ENCODE results near the gene TP53I11. TPM values are rescaled to one million over a fixed set of nuclear protein-coding genes. Genes with fewer than 3 reads are reported as not detected.

Gene TP53I11
- total RNA-seq, 1 experiment from 2014 or later = 94.2 TPM

- no peak overlapping the region for H2BK20ac ChIP-seq (ENCODE audit: low read depth, low read length, poor library complexity, severe bottlenecking)
- no peaks in the 10 kb centered on the region for H4K20me1 ChIP-seq (ENCODE audit: control insufficient read depth, insufficient read depth, insufficient read length)
- no peaks in the 10 kb centered on the region for H3K27me3 ChIP-seq (ENCODE audit: insufficient read depth, low read length)
- H4K91ac ChIP-seq (ENCODE audit: insufficient read length, low read depth, low read length) = no peak overlapping the region
- H3K9ac ChIP-seq (ENCODE audit: extremely low read depth, insufficient read length, low read length) = no peak overlapping the region
- no peak overlapping the region for H2BK5ac ChIP-seq (ENCODE audit: insufficient read length, low read length)
- H3T11ph ChIP-seq (ENCODE audit: low read length) = no peak overlapping the region
- H4K8ac ChIP-seq (replicated peaks; ENCODE audit: insufficient read length, low read depth, low read length) = no peak overlapping the region
- no peak overlapping the region for H3K18ac ChIP-seq (ENCODE audit: insufficient read length, low read depth, low read length)
- no CpG with 5 or more reads among the region's 10 CpGs for WGBS (ENCODE audit: extremely low coverage, insufficient read length, low lambda C conversion rate)
- Mint-ChIP-seq H3K27me3 (ENCODE audit: low read depth) (peaks cover 10% of the 10 kb centered on the region), H3K27ac (peak overlapping the region in 1 of 3 experiments; percentile 33; a peak in 1 of 7 replicates), H3K4me3 (no peak overlapping the region), H3K4me1 (peaks cover 22 to 31% of the 10 kb centered on the region in 2 experiments), H3K36me3 (ENCODE audit: insufficient read depth in 1 of 3, low read depth in 3 of 3) (no peaks in the 10 kb centered on the region), H3K9me3 (no peaks in the 10 kb centered on the region)
- no peaks in the 10 kb centered on the region for H3K23me2 ChIP-seq (ENCODE audit: insufficient read length, low read depth, low read length, poor library complexity, severe bottlenecking)
- H3K79me1 ChIP-seq (ENCODE audit: insufficient read depth, low read depth, low read length, poor library complexity, severe bottlenecking) = no peaks in the 10 kb centered on the region
- no peak overlapping the region for H2BK15ac ChIP-seq (ENCODE audit: low read depth, low read length)
- no peak overlapping the region for H2AFZ ChIP-seq (ENCODE audit: low read length)
- H2BK120ac ChIP-seq (ENCODE audit: low read depth, low read length, poor library complexity, severe bottlenecking) = no peak overlapping the region
- no peaks in the 10 kb centered on the region for H3K9me3 ChIP-seq (ENCODE audit: control insufficient read depth, low read depth, low read length)
- no peak overlapping the region for H2BK12ac ChIP-seq (ENCODE audit: insufficient read length, low read depth, low read length)
- no peak overlapping the region for H3K56ac ChIP-seq (ENCODE audit: insufficient read length, low read depth, low read length)
- no peak overlapping the region for H4K5ac ChIP-seq (ENCODE audit: insufficient read length, low read depth, low read length)
- TF ChIP-seq, protein P1, sequence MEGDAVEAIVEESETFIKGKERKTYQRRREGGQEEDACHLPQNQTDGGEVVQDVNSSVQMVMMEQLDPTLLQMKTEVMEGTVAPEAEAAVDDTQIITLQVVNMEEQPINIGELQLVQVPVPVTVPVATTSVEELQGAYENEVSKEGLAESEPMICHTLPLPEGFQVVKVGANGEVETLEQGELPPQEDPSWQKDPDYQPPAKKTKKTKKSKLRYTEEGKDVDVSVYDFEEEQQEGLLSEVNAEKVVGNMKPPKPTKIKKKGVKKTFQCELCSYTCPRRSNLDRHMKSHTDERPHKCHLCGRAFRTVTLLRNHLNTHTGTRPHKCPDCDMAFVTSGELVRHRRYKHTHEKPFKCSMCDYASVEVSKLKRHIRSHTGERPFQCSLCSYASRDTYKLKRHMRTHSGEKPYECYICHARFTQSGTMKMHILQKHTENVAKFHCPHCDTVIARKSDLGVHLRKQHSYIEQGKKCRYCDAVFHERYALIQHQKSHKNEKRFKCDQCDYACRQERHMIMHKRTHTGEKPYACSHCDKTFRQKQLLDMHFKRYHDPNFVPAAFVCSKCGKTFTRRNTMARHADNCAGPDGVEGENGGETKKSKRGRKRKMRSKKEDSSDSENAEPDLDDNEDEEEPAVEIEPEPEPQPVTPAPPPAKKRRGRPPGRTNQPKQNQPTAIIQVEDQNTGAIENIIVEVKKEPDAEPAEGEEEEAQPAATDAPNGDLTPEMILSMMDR (conservative IDR thresholded peaks at IDR 0.05) = no peak
- no peak overlapping the region for H3K23ac ChIP-seq (ENCODE audit: insufficient read length, low read depth, low read length)
- no peak overlapping the region for H3K4me2 ChIP-seq (ENCODE audit: insufficient read depth, insufficient read length, low read length)
- no peak overlapping the region for H2AK5ac ChIP-seq (ENCODE audit: insufficient read length, low read length)
- H3K4ac ChIP-seq (ENCODE audit: low read depth, low read length) = no peak overlapping the region
- H3K14ac ChIP-seq (ENCODE audit: insufficient read depth, low read length) = no peak overlapping the region; the same call in 1 of the 2 replicates
- no peak for DNase-seq
- H3K4me1 ChIP-seq (ENCODE audit: insufficient read depth, low read length) = no peaks in the 10 kb centered on the region
- no peak overlapping the region for H3K27ac ChIP-seq (ENCODE audit: insufficient read length, low read depth, low read length)
- no peaks in the 10 kb centered on the region for H3K79me2 ChIP-seq (ENCODE audit: insufficient read depth, low read length)
Observed at GRCh38 chr11:44987506-44987905, 36.8 kb upstream of the TP53I11 start.
